Activated effector memory CD4-positive, alpha-beta T cell treated with anti-CD3 and anti-CD28 coated beads, Interleukin-2, amount 50 U/mL, for 16 hours (primary cell): ENCODE data around the gene PAX6.

Source experiments
- DNase-seq: peaks from one replicate; pipeline ENCODE4 v3.0.0-alpha.2; 2020

PAX6 gene

GRCh38 chr11:31822175-31822926, 11.2 kb upstream of the PAX6 start:
- DNase-seq = no peak

- no peak for DNase-seq
Measured at GRCh38 chr11:31821766-31822165, 10.6 kb upstream of the PAX6 start.

- no peak for DNase-seq
Measured at GRCh38 chr11:31821235-31821764, 10.2 kb upstream of the PAX6 start.

GRCh38 chr11:31820438-31820818, 9.3 kb upstream of the PAX6 start:
- DNase-seq = no peak

GRCh38 chr11:31819621-31820437, 8.7 kb upstream of the PAX6 start:
- no peak for DNase-seq

- no peak for DNase-seq
Measured at GRCh38 chr11:31818874-31819331, 7.8 kb upstream of the PAX6 start.

GRCh38 chr11:31818425-31818755, 7.3 kb upstream of the PAX6 start:
- no peak for DNase-seq

GRCh38 chr11:31817621-31818424, 6.7 kb upstream of the PAX6 start:
- DNase-seq = no peak

GRCh38 chr11:31817054-31817620, 6.0 kb upstream of the PAX6 start:
- DNase-seq = no peak

- no peak for DNase-seq
Measured at GRCh38 chr11:31816468-31817053, 5.4 kb upstream of the PAX6 start.

GRCh38 chr11:31815711-31816467, 4.8 kb upstream of the PAX6 start:
- no peak for DNase-seq

- DNase-seq = no peak
Measured at GRCh38 chr11:31814176-31814868, 3.2 kb upstream of the PAX6 start.

- no peak for DNase-seq
Measured at GRCh38 chr11:31813391-31814175, 2.5 kb upstream of the PAX6 start.

- DNase-seq = no peak
Measured at GRCh38 chr11:31812383-31813381, 1.6 kb upstream of the PAX6 start.

- DNase-seq = no peak
Measured at GRCh38 chr11:31809857-31810778, 1.0 kb downstream of the PAX6 start.

GRCh38 chr11:31809541-31809856, 1.6 kb downstream of the PAX6 start:
- DNase-seq = no peak

- DNase-seq = no peak
Measured at GRCh38 chr11:31808721-31809540, 2.2 kb downstream of the PAX6 start.
